ENCODE results near the gene MAPKAP1.

DNA sequence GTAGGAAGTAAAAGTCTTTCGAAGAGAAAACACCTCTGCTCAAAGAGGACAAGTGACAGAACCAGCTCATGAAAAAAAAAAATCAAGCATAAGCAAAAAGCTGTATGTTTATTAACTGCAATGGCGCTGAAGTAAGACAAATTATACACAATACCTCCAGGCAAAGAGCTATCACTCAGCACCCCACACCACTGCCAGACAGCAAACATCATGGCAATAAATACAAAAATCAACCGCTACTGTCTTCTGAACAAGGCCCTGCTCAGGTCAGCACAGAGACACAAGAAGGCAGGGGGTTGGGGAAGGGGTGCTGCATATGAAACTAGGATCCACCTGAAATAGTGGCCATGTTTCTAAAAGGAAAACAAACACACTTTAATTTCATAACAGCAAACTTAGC is 50.4 kb downstream of the MAPKAP1 start:
- TF ChIP-seq, protein P1, sequence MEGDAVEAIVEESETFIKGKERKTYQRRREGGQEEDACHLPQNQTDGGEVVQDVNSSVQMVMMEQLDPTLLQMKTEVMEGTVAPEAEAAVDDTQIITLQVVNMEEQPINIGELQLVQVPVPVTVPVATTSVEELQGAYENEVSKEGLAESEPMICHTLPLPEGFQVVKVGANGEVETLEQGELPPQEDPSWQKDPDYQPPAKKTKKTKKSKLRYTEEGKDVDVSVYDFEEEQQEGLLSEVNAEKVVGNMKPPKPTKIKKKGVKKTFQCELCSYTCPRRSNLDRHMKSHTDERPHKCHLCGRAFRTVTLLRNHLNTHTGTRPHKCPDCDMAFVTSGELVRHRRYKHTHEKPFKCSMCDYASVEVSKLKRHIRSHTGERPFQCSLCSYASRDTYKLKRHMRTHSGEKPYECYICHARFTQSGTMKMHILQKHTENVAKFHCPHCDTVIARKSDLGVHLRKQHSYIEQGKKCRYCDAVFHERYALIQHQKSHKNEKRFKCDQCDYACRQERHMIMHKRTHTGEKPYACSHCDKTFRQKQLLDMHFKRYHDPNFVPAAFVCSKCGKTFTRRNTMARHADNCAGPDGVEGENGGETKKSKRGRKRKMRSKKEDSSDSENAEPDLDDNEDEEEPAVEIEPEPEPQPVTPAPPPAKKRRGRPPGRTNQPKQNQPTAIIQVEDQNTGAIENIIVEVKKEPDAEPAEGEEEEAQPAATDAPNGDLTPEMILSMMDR (IDR thresholded peaks at IDR 0.05), result no peak
- TF ChIP-seq POLR2A (IDR thresholded peaks at IDR 0.05), result no peak
- no peak for TF ChIP-seq EP300 (IDR thresholded peaks at IDR 0.05)
- TF ChIP-seq POLR2AphosphoS5 (IDR thresholded peaks at IDR 0.05), result no peak

Measured in stomach (tissue), 4 donors.